HepG2 (cell line): Measurements from ENCODE around the gene CNNM2. TPM values are rescaled to one million over a fixed set of nuclear protein-coding genes. Genes with fewer than 3 reads are reported as not detected.
A peak's percentile ranks its signal among the peaks of the same experiment; 100 is the strongest.

Source experiments
- AGO2 ChIP-seq: fragments of 200-400 bp; formaldehyde crosslinking; optimal IDR thresholded peaks from 2 replicates; pipeline ENCODE3; 2017; ENCODE audit warnings: mild to moderate bottlenecking, low read depth, low read length, moderate library complexity
- ARID2 ChIP-seq: sonication (generic); formaldehyde crosslinking; IDR thresholded peaks from 2 replicates; pipeline ENCODE4 v1.8.1; 2022; ENCODE audit warnings: mild to moderate bottlenecking, missing genetic modification reagents, borderline replicate concordance
- ASH2L ChIP-seq: fragments of 300-600, 200-600 bp; sonication (generic); IDR thresholded peaks from 2 replicates; pipeline ENCODE4 v1.7.0; 2017; ENCODE audit warnings: low read depth, mild to moderate bottlenecking, moderate library complexity, mixed read lengths, low read length; ENCODE audit not compliant: insufficient read length
- KLF12 ChIP-seq: sonication (generic); formaldehyde crosslinking; IDR thresholded peaks from 2 replicates; pipeline ENCODE4 v1.4.0; 2020; ENCODE audit warnings: missing genetic modification reagents, borderline replicate concordance
- MLX ChIP-seq: IDR thresholded peaks from 2 replicates; pipeline ENCODE4 v1.6.1; 2016
- NCOR1 ChIP-seq: fragments of 200-600 bp; sonication (generic); IDR thresholded peaks from 2 replicates; pipeline ENCODE4 v1.7.0; 2017; ENCODE audit warnings: antibody characterized with exemption, low read length, borderline replicate concordance
- PAX8 ChIP-seq: sonication (generic); formaldehyde crosslinking; IDR thresholded peaks from 2 replicates; pipeline ENCODE4 v1.8.0; 2022; ENCODE audit warnings: mild to moderate bottlenecking, missing genetic modification reagents, borderline replicate concordance
- PTBP1 ChIP-seq: fragments of 200-400 bp; formaldehyde crosslinking; IDR thresholded peaks from 2 replicates; pipeline ENCODE4 v1.6.1; 2018; ENCODE audit warnings: low read length, low read depth; ENCODE audit not compliant: poor library complexity, severe bottlenecking
- REPIN1 ChIP-seq: sonication (generic); formaldehyde crosslinking; IDR thresholded peaks from 2 replicates; pipeline ENCODE4 v1.8.0; 2022; ENCODE audit warnings: missing genetic modification reagents, low read depth, mild to moderate bottlenecking, borderline replicate concordance
- SMYD3 ChIP-seq: sonication (generic); formaldehyde crosslinking; IDR thresholded peaks from 2 replicates; pipeline ENCODE4 v1.8.1; 2023; ENCODE audit warnings: mild to moderate bottlenecking, missing genetic modification reagents
- TEF ChIP-seq: sonication (generic); formaldehyde crosslinking; IDR thresholded peaks from 2 replicates; pipeline ENCODE4 v1.5.0; 2020; ENCODE audit warnings: missing genetic modification reagents
- YEATS2 ChIP-seq: sonication (generic); formaldehyde crosslinking; IDR thresholded peaks from 2 replicates; pipeline ENCODE4 v1.4.0; 2020; ENCODE audit warnings: missing genetic modification reagents, borderline replicate concordance
- ZBTB3 ChIP-seq: sonication (generic); formaldehyde crosslinking; IDR thresholded peaks from 2 replicates; pipeline ENCODE4 v1.4.0; 2020; ENCODE audit warnings: low read depth, mild to moderate bottlenecking, moderate library complexity, missing genetic modification reagents, borderline replicate concordance
- ZBTB42 ChIP-seq: sonication (generic); formaldehyde crosslinking; IDR thresholded peaks from 2 replicates; pipeline ENCODE4 v1.5.0; 2020; ENCODE audit warnings: mild to moderate bottlenecking, missing genetic modification reagents
- ZNF329 ChIP-seq: sonication (generic); formaldehyde crosslinking; IDR thresholded peaks from 2 replicates; pipeline ENCODE4 v1.9.0; 2021; ENCODE audit warnings: low read depth, mild to moderate bottlenecking, missing genetic modification reagents
- ZNF34 ChIP-seq: sonication (generic); formaldehyde crosslinking; IDR thresholded peaks from 2 replicates; pipeline ENCODE4 v1.4.0; 2020; ENCODE audit warnings: mild to moderate bottlenecking, missing genetic modification reagents, borderline replicate concordance
- ZNF44 ChIP-seq: sonication (generic); formaldehyde crosslinking; IDR thresholded peaks from 2 replicates; pipeline ENCODE4 v1.5.1; 2020; ENCODE audit warnings: mild to moderate bottlenecking, missing genetic modification reagents
- ZNF441 ChIP-seq: sonication (generic); formaldehyde crosslinking; IDR thresholded peaks from 2 replicates; pipeline ENCODE4 v1.7.0; 2021; ENCODE audit warnings: missing genetic modification reagents, borderline replicate concordance
- ZNF446 ChIP-seq: sonication (generic); formaldehyde crosslinking; IDR thresholded peaks from 2 replicates; pipeline ENCODE4 v1.5.0; 2020; ENCODE audit warnings: mild to moderate bottlenecking, missing genetic modification reagents
- ZNF580 ChIP-seq: IDR thresholded peaks from 2 replicates; pipeline ENCODE4 v1.6.1; 2016; ENCODE audit warnings: low read depth, borderline replicate concordance
- ZNF670 ChIP-seq: sonication (generic); formaldehyde crosslinking; IDR thresholded peaks from 2 replicates; pipeline ENCODE4 v1.8.0; 2022; ENCODE audit warnings: mild to moderate bottlenecking, missing genetic modification reagents, borderline replicate concordance
- ZNF777 ChIP-seq: sonication (generic); formaldehyde crosslinking; IDR thresholded peaks from 2 replicates; pipeline ENCODE4 v1.4.0; 2020; ENCODE audit warnings: missing genetic modification reagents
- ZNF788 ChIP-seq: sonication (generic); formaldehyde crosslinking; IDR thresholded peaks from 2 replicates; pipeline ENCODE4 v1.5.0; 2020; ENCODE audit warnings: mild to moderate bottlenecking, missing genetic modification reagents, borderline replicate concordance
- ZNF792 ChIP-seq: IDR thresholded peaks from 2 replicates; pipeline ENCODE4 v1.6.1; 2016
- ZSCAN21 ChIP-seq: sonication (generic); formaldehyde crosslinking; IDR thresholded peaks from 2 replicates; pipeline ENCODE4 v1.8.0; 2022; ENCODE audit warnings: mild to moderate bottlenecking, missing genetic modification reagents, moderate library complexity, borderline replicate concordance
- polyA plus RNA-seq, 8 experiments: library from polyadenylated mRNA; depleted of rRNA in 3 of 8; stranded (reverse) in 7 of 8; unstranded in 1 of 8; fragments of >200 nt; fragmentation: Illumina TruSeq in 4 of 8; extraction: Trizol in 4 of 8; gene quantifications; 2 replicates each; pipeline versions ENCODE4 v1.2.1 to v1.2.3, GENCODE V29; 2011 to 2016; ENCODE audit warnings: low read depth in 4 of 8, missing spikeins in 1 of 8, mixed read lengths in 1 of 8; ENCODE audit not compliant: insufficient read depth in 1 of 8
- total RNA-seq, 5 experiments: library from RNA; depleted of rRNA; stranded (reverse); fragments of >200 nt; fragmentation: Illumina TruSeq; extraction: Trizol; gene quantifications; 2 replicates each; pipeline ENCODE4 v1.2.3, GENCODE V29; 2016; ENCODE audit warnings: low read depth in 1 of 5
- TF ChIP-seq, protein P1 (sequence below): sonication (generic); formaldehyde crosslinking; IDR thresholded peaks from 2 replicates; pipeline ENCODE4 v1.5.1; 2020; ENCODE audit warnings: missing genetic modification reagents, mild to moderate bottlenecking, borderline replicate concordance

Gene CNNM2
- total and polyA plus RNA-seq, 2 of the 13 experiments (the other 11 are each of a cell fraction or from before 2014, with no cell fraction given): 7.1 to 9.0 TPM

DNA sequence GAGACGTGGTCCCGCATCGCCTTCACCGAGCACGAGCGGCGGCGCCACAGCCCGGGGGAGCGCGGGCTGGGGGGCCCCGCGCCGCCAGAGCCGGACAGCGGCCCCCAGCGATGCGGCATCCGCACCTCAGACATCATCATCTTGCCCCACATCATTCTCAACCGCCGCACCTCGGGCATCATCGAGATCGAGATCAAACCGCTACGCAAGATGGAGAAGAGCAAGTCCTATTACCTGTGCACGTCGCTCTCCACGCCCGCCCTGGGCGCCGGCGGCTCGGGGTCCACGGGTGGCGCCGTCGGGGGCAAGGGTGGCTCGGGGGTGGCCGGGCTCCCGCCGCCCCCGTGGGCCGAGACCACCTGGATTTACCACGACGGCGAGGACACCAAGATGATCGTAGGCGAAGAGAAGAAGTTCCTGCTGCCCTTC lies 737 bp downstream of the CNNM2 start (continued):
- TF ChIP-seq, protein P1, sequence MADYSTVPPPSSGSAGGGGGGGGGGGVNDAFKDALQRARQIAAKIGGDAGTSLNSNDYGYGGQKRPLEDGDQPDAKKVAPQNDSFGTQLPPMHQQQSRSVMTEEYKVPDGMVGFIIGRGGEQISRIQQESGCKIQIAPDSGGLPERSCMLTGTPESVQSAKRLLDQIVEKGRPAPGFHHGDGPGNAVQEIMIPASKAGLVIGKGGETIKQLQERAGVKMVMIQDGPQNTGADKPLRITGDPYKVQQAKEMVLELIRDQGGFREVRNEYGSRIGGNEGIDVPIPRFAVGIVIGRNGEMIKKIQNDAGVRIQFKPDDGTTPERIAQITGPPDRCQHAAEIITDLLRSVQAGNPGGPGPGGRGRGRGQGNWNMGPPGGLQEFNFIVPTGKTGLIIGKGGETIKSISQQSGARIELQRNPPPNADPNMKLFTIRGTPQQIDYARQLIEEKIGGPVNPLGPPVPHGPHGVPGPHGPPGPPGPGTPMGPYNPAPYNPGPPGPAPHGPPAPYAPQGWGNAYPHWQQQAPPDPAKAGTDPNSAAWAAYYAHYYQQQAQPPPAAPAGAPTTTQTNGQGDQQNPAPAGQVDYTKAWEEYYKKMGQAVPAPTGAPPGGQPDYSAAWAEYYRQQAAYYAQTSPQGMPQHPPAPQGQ (CRISPR knock-in tag): no peak
- TF ChIP-seq AGO2 (peak; percentile 16), ZNF670 (no peak), ZNF329 (no peak), ZNF441 (peak; percentile 46; the same call in 1 of the 2 replicates), ASH2L (peak; percentile 72), PTBP1 (no peak), PAX8 (no peak), SMYD3 (CRISPR knock-in tag) (0 out of 2 replicates have a peak, but pooled peaks have one; percentile 3), YEATS2 (CRISPR knock-in tag) (no peak), ZNF446 (CRISPR knock-in tag) (0 out of 2 replicates have a peak, but pooled peaks have one; percentile 1), ZBTB3 (0 out of 2 replicates have a peak, but pooled peaks have one; percentile 12), ZNF792 (no peak), ZNF580 (CRISPR knock-in tag) (no peak), NCOR1 (no peak), ZBTB42 (no peak), ZNF44 (CRISPR knock-in tag) (no peak), MLX (CRISPR knock-in tag) (no peak), REPIN1 (CRISPR knock-in tag) (peak; percentile 37; the same call in 1 of the 2 replicates), ARID2 (CRISPR knock-in tag) (0 out of 2 replicates have a peak, but pooled peaks have one; percentile 11), ZNF788 (CRISPR knock-in tag) (no peak), ZNF34 (CRISPR knock-in tag) (peak; percentile 65; the same call in 1 of the 2 replicates), KLF12 (CRISPR knock-in tag) (no peak), ZNF777 (CRISPR knock-in tag) (peak; percentile 97), TEF (CRISPR knock-in tag) (no peak), ZSCAN21 (CRISPR knock-in tag) (no peak)
